Kidney (tissue), 14 donors: Measurements from ENCODE around the gene FER1L5. TPM values are rescaled to one million over a fixed set of nuclear protein-coding genes. Genes with fewer than 3 reads are reported as not detected.

Experiments used
- DNase-seq, 5 donors: peaks; one replicate each; pipeline ENCODE4 v3.0.0-alpha.2; 2013 to 2020
- FAIRE-seq: peaks from 2 replicates; lab custom pipeline; 2012; peaks lifted over from hg19 to GRCh38; lab: Jason Lieb, UNC
- H3K27ac ChIP-seq, 2 donors: one replicate each; pipeline ENCODE4 v1.7.0; 2013; ENCODE audit warnings: low read depth in 2 of 2, low read length in 2 of 2, inconsistent platforms in 1 of 2
- H3K27me3 ChIP-seq: one replicate; pipeline ENCODE4 v1.7.1; 2013; ENCODE audit warnings: low read length, inconsistent platforms; ENCODE audit not compliant: control insufficient read depth, insufficient read depth
- H3K36me3 ChIP-seq, 3 donors: one replicate each; pipeline versions ENCODE4 v1.7.0 to v1.7.1; 2013; ENCODE audit warnings: low read length in 3 of 3, control low read depth in 1 of 3, inconsistent platforms in 1 of 3; ENCODE audit not compliant: insufficient read depth in 3 of 3, control insufficient read depth in 2 of 3
- H3K4me1 ChIP-seq, 3 donors: one replicate each; pipeline versions ENCODE4 v1.7.0 to v1.7.1; 2013; ENCODE audit warnings: low read length in 3 of 3, inconsistent platforms in 1 of 3, low read depth in 1 of 3; ENCODE audit not compliant: control insufficient read depth in 2 of 3, insufficient read depth in 2 of 3
- H3K4me3 ChIP-seq, 3 donors: one replicate each; pipeline versions ENCODE4 v1.7.0 to v1.8.1; 2013; ENCODE audit warnings: low read length in 3 of 3, control low read depth in 1 of 3, inconsistent platforms in 1 of 3
- H3K9ac ChIP-seq, 3 donors: one replicate each; pipeline versions ENCODE4 v1.7.0 to v1.7.1; 2013; ENCODE audit warnings: low read length in 3 of 3, control low read depth in 1 of 3, inconsistent platforms in 1 of 3
- H3K9me3 ChIP-seq, 3 donors: one replicate each; pipeline versions ENCODE4 v1.7.0 to v1.7.1; 2013; ENCODE audit warnings: low read length in 3 of 3, control low read depth in 1 of 3, inconsistent platforms in 1 of 3; ENCODE audit not compliant: control insufficient read depth in 2 of 3, insufficient read depth in 1 of 3
- intact Hi-C: fragments of 100-400 bp; cut with DNase I; formaldehyde crosslinking; loops from one replicate; pipeline ENCODE4 v1.11.1; 2022
- polyA plus RNA-seq: library from polyadenylated mRNA; stranded (reverse); fragments of 350-450 nt; fragmentation: Illumina TruSeq; extraction: RNeasy Lipid Tissue Mini Kit (QIAGEN cat#74804); gene quantifications from one replicate; pipeline ENCODE4 v1.2.3, GENCODE V29; 2014; ENCODE audit warnings: low read depth, low replicate concordance; ENCODE audit not compliant: insufficient read depth
- total RNA-seq: library from RNA; stranded (reverse); fragmentation: NEBNext Ultra II Directional; extraction: Animal tissue kit (Norgen Biotek cat#: 25700); gene quantifications from one replicate; pipeline ENCODE4 v1.2.1, GENCODE V29; 2021
- TF ChIP-seq, protein P1 (sequence below): IDR thresholded peaks from 3 replicates; pipeline ENCODE4 v1.5.1; 2012; ENCODE audit warnings: mild to moderate bottlenecking, moderate library complexity, borderline replicate concordance; ENCODE audit not compliant: insufficient read depth; ENCODE audit errors: extremely low read depth
- donor health status: control.
- donor health status: control.
- donor health status: control.
- donor health status: control.
- donor health status: control.
- donor health status: DM: yes; HTN: yes; CAD: no.
- donor health status: Normal renal cell carcinoma (clear cell type).

FER1L5 gene
- total and polyA plus RNA-seq, 2 donors from 2014 or later, result 0.15 to 1.3 TPM

GRCh38 chr2:96663177-96663576 is 20.6 kb downstream of the FER1L5 start:
- H3K4me3 ChIP-seq, result no peak overlapping the region
- no peak overlapping the region for H3K27ac ChIP-seq
- DNase-seq (no peak), FAIRE-seq (no peak)
- intact Hi-C loops, result no loop called here
- no peaks in the 10 kb centered on the region for H3K36me3 ChIP-seq
- no peaks in the 10 kb centered on the region for H3K4me1 ChIP-seq
- H3K9me3 ChIP-seq, result peaks cover 0 to 4% (median 0%) of the 10 kb centered on the region in 3 donors
- H3K9ac ChIP-seq, result no peak overlapping the region
- TF ChIP-seq, protein P1, sequence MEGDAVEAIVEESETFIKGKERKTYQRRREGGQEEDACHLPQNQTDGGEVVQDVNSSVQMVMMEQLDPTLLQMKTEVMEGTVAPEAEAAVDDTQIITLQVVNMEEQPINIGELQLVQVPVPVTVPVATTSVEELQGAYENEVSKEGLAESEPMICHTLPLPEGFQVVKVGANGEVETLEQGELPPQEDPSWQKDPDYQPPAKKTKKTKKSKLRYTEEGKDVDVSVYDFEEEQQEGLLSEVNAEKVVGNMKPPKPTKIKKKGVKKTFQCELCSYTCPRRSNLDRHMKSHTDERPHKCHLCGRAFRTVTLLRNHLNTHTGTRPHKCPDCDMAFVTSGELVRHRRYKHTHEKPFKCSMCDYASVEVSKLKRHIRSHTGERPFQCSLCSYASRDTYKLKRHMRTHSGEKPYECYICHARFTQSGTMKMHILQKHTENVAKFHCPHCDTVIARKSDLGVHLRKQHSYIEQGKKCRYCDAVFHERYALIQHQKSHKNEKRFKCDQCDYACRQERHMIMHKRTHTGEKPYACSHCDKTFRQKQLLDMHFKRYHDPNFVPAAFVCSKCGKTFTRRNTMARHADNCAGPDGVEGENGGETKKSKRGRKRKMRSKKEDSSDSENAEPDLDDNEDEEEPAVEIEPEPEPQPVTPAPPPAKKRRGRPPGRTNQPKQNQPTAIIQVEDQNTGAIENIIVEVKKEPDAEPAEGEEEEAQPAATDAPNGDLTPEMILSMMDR, result no peak
- no peaks in the 10 kb centered on the region for H3K27me3 ChIP-seq

DNA sequence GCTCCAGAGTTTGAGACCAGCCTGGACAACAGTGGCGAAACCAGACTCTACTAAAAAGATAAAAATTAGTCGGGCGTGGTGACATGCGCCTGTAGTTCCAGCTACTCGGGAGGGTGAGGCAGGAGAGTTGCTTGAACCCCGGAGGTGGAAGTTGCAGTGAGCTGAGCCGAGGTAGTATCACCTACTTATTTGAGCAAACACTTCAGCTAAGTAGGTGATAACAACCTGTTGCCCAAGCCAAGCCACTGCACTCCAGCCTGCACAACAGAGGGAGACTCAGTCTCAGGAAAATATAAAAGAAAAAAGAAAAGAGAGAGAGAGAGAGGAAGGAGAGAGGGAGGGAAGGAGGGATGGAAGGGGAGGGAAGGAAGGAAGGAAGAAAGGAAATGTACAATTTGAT is 21.3 kb downstream of the FER1L5 start:
- no peak overlapping the region for H3K4me3 ChIP-seq
- no peak overlapping the region for H3K9ac ChIP-seq
- TF ChIP-seq, protein P1, result no peak
- H3K9me3 ChIP-seq, result peaks cover 0 to 4% (median 0%) of the 10 kb centered on the region in 3 donors
- H3K27me3 ChIP-seq, result no peaks in the 10 kb centered on the region
- FAIRE-seq (no peak), DNase-seq (no peak)
- intact Hi-C loops, result no loop called here
- H3K36me3 ChIP-seq, result no peaks in the 10 kb centered on the region
- H3K4me1 ChIP-seq, result no peaks in the 10 kb centered on the region
- H3K27ac ChIP-seq, result no peak overlapping the region

DNA sequence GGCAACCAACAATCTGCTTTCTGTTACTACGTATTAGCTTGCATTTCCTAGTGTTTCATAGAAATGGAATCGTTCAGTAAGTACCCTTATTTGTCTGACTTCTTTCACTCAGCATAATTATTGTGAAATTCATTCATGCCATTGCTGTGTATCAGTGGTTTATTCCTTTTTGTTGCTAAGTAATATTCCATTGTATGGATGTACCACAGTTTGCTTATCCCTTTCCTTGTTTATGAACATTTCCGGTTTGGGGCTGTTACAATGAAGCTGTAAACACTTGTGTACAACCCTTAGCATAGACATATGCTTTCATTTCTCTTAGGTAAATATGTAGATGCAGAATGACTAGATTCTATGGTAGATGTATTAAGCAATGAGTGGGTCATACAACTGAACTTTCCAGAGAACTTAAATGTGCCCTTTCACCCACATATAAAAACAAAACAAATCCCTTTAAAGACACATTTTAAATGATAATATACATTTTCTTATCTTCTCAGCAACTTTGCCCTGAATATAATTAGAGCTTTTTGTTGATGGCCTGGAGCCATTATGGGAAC is 21.9 kb downstream of the FER1L5 start:
- Histone ChIP-seq H3K27me3 (no peaks in the 10 kb centered on the region), H3K27ac (no peak overlapping the region), H3K9ac (no peak overlapping the region), H3K9me3 (peaks cover 0 to 4% (median 0%) of the 10 kb centered on the region in 3 donors), H3K4me1 (no peaks in the 10 kb centered on the region), H3K4me3 (no peak overlapping the region), H3K36me3 (no peaks in the 10 kb centered on the region)
- DNase-seq (no peak), FAIRE-seq (no peak)
- TF ChIP-seq, protein P1, result no peak
- intact Hi-C loops, result no loop called here
